HG03457 (cell line): ENCODE measurements around the gene LHFPL2.
"Not testable (repeated sequence)": the region's sequence is repeated elsewhere in the genome, so short reads cannot be mapped to it uniquely, and the experiment has no call there.

Experiments
- ATAC-seq: cut with Tn5 transposase; IDR thresholded peaks from one replicate; pipeline ENCODE4 v1.9.1; 2021; ENCODE audit warnings: moderate number of reproducible peaks; ENCODE audit not compliant: unreplicated experiment

The LHFPL2 gene

DNA sequence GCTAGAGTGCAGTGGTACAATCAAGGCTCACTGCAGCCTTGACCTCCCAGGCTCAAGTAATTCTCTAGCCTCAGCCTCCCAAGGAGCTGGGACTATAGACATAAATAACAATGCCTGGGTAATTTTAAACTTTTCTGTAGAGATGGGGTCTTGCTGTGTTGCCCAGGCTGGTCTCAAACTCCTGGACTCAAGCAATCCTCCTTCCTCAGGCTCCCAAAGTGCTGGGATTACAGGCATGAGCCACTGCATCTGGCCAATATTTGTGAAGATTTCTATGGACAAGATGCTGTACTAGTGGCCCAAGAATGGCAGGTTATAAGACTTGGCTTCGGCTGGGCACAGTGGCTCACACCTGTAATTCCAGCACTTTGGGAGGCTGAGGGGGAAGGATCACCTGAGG lies 18.4 kb upstream of the LHFPL2 start:
- not testable (repeated sequence) for ATAC-seq

- ATAC-seq: no peak
These were observed 17.5 kb upstream of the LHFPL2 start for GRCh38 chr5:78666041-78666444.

GRCh38 chr5:78665534-78665933 lies 17.0 kb upstream of the LHFPL2 start:
- no peak for ATAC-seq

- ATAC-seq: no peak
These were observed 13.8 kb upstream of the LHFPL2 start for GRCh38 chr5:78662323-78662722.

- no peak for ATAC-seq
These were observed 13.1 kb upstream of the LHFPL2 start for GRCh38 chr5:78661691-78662090.

- no peak for ATAC-seq
These were observed 12.5 kb upstream of the LHFPL2 start for GRCh38 chr5:78661044-78661443.

DNA sequence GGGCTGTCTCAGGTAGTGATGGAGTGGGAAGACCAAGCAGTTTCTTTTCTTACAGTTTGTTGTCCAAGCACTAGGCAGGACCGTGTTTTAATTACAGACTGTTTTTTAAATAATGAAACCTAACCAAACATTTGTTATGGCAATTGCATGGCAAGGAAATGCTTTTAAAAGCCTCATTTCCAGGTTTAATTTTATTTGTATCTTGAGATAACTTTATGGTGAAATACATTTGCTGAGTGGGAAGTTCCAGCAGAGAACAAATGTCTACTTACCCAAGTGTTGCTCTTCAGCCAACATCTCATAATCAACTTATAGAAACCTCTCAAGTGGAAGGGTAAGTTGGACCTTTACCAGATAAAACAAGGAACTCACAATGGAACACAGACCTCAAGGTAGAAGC lies 11.8 kb upstream of the LHFPL2 start:
- ATAC-seq: no peak

DNA sequence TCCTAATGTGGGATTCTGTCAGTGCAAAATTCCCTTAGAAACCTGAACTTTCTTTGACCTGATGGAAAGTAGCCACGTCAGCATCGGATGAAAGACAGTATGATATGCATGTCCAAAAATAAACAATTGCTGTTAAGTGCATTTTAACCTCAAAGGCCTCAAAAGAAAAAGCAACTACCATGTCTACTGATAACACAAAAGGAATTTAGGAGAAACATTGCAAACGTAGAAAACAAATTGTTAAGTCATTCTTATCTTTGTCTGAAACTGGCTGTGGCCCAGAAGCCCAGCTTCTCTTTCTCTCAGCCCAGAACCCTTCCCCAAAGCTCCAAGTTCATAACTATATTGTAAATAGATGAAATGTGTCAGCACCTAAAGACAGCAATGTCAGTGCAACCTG lies 11.1 kb upstream of the LHFPL2 start:
- no peak for ATAC-seq

DNA sequence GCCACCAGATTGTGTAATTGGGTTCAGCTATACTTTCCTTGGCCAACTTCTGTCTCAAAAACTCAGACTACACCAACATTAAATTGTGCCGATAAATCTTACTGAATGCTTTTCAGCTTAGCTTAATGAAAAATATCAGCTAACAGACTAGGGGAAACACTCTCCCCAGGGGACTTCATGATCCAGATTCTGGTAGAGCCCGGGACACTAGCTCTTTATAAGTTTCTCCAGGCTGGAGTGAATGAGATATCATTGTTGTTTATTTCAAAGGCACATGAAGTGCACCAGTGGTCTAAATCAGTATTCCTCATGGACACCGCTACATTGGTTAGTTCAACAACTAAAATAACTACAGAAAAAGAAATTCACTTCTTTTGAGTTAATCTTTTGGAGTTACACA lies 10.5 kb upstream of the LHFPL2 start:
- ATAC-seq: no peak

DNA sequence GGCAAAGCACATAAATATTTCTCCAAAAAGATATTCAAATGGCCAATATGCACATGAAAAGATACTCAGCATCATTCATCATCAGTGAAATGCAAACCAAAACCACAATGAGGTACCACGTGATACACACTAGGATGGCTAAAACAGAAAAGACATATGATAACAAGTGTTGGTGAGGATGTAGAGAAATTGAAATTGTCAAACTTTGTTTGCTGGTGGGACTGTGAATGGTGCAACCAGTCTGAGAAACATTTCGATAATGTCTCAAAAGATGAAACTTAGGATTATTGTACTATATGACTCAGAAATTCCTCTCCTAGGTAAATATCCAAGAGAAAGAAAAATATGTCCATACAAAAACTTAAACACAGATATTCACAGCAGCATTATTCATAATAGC lies 8.6 kb upstream of the LHFPL2 start:
- ATAC-seq: no peak

DNA sequence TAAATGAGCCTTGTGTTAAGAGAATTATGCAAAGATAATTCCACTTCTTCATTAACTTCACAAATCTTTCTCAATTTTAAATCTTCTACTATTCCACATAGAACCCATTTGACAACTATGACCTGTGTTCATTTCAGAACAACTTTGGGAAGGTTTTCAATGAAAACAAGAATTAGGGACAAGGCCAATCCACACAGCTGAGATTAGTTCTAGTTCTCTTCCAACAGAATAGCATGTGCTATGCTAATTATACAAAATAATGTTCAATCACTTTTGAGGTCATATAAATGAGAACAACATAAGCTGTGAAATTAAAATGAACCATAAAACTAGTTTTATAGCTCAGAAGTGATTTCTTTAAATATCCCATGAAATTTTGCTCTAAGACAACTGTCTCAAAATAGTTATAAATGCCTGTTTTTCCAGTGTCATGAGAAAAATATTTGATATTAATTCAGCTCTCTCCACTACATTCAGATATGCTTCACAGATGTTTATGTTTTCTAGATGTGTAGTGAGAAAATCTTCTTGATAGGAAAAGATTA lies 7.2 kb upstream of the LHFPL2 start:
- ATAC-seq: no peak

DNA sequence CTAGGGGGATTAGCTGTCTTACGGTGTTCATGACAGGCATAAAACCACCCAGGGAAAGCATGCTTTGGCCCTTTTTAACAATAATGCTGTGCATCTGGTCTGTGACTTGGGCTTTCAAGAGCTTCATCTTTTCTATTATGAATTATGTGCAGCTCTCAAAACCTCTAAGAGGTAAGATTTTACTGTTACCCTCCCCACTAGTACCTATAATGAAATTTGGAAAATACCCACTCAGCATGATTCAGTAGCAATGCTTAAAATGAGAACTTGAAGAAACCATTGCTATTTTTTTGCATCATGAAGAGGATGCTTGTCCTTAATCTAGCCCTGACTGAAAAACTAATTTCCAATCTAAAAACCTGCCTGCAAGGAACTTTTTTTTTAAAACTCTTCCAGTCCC lies 5.8 kb upstream of the LHFPL2 start:
- ATAC-seq: no peak

DNA sequence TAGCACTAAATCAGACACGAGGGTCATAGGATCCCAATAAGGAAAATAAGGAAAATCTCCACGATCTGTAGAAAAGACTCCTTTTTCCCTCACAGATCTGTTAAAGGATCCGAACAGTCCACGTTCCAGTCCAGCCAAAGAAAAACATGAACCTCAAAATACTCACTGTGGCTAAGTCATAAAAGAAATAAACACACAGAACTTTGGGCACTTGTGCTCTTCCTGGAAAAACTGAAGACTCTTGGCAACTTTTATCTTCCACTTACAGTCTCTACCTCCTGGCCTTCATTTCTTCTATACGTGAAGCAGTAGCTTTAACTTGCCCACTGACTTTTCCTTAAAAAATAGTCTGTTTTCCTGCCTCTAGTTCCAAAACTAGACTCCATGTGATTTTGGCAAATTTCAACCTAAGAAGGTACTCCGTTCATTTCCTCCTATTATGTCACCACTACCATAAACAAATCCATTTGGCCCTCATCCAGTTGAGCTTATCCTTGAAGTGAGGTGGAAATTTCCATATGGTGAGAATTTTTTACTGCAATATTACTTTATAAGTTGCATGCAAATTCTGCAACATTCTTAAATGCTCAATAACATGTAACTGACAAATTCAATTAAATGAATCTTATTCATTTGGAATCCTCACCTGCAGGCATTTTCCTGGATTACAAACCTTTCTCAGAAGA lies 5.3 kb upstream of the LHFPL2 start:
- no peak for ATAC-seq

GRCh38 chr5:78653031-78653430 lies 4.5 kb upstream of the LHFPL2 start:
- no peak for ATAC-seq

GRCh38 chr5:78651468-78651867 lies 2.9 kb upstream of the LHFPL2 start:
- ATAC-seq: no peak

GRCh38 chr5:78650531-78650930 lies 2.0 kb upstream of the LHFPL2 start:
- no peak for ATAC-seq

- no peak for ATAC-seq
These were observed 1.4 kb upstream of the LHFPL2 start for GRCh38 chr5:78649861-78650496.

- no peak for ATAC-seq
These were observed 681 bp upstream of the LHFPL2 start for GRCh38 chr5:78649211-78649695.

- ATAC-seq: no peak
These were observed 674 bp downstream of the LHFPL2 start for GRCh38 chr5:78647838-78648358.

DNA sequence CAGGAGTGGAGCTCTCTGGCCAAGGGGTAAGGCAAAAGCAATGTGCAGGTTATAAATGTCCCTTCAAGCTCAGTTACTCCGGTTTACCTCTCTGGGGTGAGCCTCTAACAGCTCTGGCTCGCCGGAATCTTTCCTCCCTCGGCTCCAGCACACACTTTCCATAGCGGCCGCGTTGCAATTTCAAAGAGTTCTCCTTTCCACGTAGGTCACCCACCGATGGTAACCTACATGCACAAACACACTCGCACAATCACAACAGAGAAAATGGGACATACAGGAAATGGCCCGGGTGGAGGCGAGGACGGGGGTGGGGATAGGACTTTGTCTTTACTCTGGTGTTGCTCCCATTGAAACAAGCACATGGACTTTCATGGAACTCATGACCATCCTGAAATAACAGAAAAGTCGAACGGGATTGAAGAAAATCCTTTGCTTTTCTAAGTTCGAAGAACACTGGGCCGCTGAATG lies 1.2 kb downstream of the LHFPL2 start:
- ATAC-seq: no peak

- no peak for ATAC-seq
These were observed 3.8 kb downstream of the LHFPL2 start for GRCh38 chr5:78644741-78645300.

GRCh38 chr5:78644129-78644528 lies 4.4 kb downstream of the LHFPL2 start:
- no peak for ATAC-seq
